ENCODE data around the gene ZBTB1.

Gene ZBTB1, protein sequence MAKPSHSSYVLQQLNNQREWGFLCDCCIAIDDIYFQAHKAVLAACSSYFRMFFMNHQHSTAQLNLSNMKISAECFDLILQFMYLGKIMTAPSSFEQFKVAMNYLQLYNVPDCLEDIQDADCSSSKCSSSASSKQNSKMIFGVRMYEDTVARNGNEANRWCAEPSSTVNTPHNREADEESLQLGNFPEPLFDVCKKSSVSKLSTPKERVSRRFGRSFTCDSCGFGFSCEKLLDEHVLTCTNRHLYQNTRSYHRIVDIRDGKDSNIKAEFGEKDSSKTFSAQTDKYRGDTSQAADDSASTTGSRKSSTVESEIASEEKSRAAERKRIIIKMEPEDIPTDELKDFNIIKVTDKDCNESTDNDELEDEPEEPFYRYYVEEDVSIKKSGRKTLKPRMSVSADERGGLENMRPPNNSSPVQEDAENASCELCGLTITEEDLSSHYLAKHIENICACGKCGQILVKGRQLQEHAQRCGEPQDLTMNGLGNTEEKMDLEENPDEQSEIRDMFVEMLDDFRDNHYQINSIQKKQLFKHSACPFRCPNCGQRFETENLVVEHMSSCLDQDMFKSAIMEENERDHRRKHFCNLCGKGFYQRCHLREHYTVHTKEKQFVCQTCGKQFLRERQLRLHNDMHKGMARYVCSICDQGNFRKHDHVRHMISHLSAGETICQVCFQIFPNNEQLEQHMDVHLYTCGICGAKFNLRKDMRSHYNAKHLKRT

DNA sequence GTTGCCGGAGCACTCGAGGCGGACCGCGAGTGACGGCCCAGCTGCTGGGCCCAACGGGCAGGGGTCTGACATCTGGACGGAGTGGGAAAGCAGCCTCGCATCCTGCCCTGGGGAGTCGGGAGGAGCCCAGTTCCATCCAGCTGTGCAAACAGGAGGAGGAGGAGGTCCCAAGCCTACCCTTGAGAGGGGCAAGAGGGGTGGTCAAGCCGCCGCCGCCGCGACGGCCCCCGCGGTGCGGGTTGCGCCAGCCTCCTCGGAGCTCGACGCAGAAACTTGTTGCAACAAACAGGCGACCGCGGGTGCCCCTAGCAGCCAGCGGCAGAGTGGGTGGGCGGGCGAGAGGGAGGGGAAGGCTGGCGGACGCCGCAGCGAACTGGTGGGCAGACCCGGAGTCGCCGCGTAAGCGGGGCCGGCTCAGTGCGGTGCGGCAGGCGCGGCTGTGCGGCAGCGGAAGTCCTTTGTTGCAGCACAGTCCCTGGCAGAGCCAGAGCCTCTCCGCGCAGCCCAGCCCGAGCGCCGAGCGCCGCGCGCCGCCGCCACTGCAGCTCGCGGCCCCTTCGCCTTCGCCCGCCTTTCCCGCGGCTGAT is at the start of gene ZBTB1:
TSS of gene ZBTB1 (plus strand) at position 461 of the 587 bp plus-strand sequence. CDS start 16,735 bp downstream, outside the sequence.
- DNase-seq, result peak; percentile 34

DNA sequence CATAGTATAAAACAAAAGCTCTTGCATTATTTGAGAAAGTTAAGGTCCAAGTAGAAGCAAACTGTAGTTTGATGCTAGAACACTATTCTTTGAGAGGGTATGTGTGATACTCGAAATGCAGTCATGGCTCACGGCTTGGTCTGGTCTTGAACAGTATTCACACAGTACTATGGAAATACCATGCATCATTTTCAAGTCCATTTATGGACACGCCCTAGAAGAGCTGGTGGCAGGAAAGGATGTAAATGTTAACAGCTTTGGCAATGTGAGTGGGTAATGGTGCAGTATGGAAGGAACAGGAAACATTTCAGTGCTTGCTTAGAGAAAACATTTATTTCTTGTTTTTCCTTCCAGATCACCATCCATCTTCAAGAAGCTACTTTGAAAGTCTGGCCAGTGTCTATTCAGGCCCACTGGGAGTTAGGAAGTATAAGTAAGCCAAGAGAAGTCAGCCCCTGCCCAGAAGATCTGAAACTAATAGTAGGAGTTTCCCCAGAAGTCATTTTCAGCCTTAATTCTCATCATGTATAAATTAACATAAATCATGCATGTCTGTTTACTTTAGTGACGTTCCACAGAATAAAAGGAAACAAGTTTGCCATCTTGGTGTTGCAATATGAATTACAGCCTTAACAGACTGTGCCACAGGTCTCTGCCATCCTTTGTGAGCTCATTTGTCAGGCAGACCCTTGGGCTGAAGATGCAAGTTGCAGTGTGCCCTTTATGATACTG is 45.0 kb upstream of the ZBTB1 start:
- no peak for DNase-seq

DNA sequence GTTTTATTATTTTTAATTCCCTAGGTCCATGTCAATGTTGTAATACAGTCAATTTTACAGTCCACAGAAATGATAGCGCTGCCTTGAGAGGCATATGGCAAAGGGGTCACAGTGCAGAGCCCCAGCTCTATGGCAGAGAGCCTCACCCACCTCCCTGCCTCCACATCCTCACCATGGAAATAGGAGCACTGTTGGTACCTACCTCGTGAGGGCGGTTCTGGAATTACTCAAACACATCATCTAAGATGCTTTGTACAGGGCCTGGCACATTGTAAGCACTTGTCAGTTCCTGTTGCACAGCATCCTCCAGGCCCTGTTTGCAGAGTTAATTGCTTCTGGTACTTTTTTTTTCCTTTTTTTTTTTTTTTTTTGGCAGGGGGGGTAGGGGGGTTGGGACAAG is 43.3 kb upstream of the ZBTB1 start:
- no peak for DNase-seq

DNA sequence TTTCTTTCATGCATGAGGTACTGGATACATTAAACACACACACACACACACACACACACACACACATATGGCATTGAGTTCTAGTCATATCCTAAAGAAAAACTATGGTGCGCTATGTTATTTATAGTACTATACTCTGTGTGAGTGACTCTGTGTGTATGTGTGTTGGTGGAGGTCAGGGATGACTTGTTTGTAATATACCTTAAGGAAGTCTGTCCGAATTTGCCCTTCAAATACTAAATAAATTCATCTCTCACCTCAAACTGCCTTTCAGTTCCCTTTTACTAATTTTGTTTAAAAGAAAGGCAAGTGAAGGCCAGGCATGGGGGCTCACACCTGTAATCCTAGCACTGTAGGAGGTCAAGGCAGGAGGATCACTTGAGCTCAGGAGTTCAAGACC is 41.4 kb upstream of the ZBTB1 start:
- no peak for DNase-seq

DNA sequence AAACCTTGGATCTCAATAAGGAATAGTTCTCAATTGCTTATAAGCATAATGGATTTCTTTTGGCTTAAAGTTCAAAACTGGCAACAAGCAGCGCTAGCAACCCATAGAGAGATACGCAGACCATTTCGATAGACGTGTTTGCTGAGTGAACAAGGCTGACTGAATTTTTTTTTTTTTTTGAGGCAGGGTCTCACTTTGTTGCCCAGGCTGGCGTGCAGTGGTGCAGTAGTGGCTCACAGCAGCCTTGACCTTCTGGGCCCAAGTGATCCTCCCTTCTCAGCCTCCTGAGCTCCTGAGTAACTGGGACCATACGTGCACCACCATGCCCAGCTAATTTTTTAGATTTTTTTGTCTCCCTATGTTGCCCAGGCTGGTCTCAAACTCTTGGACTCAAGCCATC is 40.7 kb upstream of the ZBTB1 start:
- DNase-seq, result no peak

DNA sequence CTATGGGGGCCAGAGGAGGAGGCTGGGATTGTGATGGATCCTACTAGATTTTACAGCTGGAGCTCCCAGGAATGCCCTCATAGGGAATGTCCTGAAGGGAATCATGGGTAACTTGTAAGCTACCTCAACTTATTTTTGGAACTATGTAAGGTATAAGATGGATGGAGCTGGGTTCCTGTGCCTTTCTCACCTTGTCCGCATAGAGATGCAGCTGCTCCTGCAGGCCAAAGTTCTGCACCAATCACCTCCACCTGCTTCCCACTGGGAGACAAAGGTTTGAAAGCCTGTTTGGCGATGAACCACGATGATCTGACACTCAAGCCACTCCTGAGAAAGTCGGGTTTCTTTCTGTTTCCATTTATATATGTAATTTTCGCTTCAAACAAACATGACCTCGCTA is 39.9 kb upstream of the ZBTB1 start:
- DNase-seq, result no peak

DNA sequence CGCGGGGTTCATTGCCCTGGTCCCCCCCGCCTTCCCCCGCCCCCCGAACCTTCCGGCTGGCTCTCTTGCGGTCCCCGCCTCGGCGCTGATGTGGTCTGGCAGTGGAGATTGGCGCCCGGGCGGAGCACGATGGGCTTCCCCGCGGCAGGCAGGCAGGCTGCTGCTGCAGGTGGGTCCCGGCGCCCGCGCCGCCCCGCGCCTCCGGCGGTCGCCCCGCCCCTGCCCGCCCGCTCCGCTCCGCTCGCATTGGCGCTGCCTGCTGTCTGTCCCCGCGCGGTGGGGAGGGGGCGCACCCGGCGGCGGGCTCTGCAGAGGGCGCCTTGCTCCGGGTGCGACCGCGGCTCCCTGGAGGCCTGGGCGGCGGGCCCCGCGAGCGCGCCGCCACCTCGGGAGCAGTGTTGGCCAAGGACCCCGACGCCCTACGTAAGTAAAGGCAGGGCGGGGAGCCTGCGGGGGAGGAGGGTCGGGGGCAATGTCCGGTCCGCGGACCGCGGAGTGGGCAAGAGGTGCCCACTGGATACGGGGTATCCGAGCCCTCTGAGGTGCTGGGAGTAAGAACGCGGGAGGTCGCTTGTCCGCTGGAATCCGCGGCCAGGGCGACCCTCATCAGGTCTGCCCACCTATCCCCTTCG is 39.3 kb upstream of the ZBTB1 start, which contains the start of gene AKAP5:
TSS of gene AKAP5 (plus strand) at position 309 of the 632 bp plus-strand sequence. CDS start 2,896 bp downstream, outside the sequence.
- DNase-seq, result peak; percentile 37

DNA sequence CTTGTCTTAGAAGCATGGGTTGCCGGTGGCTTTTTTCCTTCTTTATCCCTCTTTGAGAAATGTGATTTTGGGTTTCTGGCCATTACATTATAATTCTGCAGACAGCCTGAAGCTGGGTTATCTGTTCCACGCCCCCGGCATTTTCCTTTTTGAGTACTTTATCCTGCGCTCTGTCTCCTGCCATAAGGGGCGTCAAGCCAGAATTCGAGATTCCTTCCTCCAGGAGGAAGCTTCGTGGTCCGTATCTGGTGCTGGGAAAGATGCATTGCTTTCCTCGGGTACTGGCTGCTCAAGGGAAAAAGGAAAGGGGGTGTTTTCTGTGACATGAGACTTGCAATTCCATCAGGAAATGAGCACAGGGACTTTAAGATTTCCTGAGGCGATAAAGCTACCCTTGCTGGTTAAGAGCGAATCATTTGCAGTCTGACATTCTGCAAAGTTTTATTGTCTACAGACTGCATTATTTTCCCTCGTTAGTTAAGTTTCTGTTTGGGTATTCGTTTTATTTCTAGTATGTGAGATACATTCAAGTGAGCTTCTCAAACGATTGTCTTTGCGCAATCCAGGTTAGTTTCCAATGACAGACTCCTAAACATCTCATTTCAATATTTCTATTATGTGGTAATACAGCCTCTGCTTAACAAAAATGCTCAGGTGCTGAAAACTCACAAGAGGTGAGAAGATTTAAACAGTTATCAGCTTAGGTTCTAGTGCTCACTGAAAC is 38.6 kb upstream of the ZBTB1 start:
- no peak for DNase-seq

DNA sequence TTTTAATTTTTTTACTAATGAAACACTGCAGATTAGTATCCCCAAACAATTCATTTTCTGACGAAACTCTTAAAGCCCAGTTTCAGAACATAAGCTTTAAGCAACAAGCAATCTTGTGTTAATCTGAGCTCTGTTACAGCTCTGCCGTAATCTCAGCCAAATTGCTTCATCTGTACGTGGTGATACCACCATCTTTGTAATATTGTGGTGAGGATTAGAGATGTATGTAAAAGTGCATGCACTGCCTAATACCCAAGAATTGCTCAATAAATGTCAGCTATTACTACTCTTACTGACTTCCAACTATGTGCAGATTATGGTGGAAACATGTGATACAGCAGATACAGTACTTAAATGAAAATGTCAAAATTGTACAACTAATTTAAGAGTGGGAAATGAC is 37.5 kb upstream of the ZBTB1 start:
- DNase-seq, result no peak

DNA sequence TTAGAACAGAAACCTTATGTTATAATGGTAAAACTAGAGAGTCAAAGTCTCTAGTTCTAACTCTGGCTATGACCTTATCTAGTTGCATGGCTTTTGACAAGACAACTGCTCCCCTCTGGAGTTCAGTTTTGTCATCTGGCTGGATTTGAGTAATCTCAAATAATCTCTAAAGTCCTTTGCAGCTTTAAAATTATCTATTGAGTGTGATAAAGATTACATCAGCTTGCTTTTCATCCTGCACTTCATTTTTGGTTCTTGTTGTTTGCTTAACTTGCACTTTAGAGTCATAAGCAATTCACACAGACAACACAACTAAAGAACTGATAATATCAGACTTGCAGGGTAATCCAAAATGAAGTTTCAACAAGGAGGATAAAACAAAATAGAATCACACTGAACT is 37.0 kb upstream of the ZBTB1 start:
- DNase-seq, result no peak

DNA sequence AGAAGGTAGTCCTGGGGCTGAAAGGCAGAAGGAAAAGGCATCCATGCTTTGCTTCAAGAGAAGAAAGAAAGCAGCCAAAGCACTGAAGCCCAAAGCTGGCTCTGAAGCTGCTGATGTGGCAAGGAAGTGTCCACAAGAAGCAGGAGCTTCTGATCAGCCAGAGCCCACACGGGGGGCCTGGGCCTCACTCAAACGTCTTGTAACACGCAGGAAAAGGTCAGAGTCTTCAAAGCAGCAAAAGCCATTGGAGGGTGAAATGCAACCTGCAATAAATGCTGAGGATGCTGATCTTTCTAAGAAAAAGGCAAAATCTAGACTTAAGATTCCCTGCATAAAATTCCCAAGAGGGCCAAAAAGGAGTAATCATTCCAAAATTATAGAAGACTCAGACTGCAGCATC is 36.1 kb upstream of the ZBTB1 start:
- DNase-seq, result no peak

DNA sequence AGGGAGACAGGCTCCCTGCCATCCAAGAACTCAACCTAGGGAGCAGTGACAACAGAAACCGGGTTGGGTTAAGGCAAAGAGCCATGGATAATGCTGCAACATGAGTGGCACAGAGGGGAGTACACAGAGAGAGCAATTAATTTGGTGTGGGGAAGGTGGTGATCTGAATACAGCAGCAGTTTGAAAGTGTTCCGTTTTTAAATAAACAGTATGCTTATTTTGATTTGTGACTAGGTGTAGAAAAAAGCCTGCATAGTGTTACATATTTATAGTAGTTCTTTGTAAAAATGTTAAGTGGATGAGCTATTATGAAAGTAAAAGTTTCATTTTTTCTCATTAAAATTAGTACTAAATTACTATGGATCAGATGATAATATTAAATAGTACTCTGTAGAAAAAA is 30.5 kb upstream of the ZBTB1 start:
- DNase-seq, result no peak

DNA sequence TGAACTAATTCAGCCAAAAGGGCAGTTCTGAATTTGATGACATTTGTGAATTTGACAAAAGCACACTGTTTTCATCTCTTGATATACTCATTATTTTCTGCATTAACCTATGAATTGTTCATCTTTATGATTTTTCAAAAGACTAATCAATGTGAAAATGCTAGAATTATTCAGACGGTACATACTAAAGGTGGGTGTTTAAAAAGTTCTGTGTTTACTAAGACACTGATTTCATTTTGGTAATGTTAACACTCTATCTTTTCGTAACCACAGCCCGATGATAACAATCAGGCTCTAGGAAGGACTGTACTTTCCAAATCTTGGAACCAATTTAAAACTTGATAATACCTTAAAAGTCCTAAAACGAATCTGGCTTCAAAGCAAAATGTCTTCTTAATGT is 29.9 kb upstream of the ZBTB1 start:
- no peak for DNase-seq

DNA sequence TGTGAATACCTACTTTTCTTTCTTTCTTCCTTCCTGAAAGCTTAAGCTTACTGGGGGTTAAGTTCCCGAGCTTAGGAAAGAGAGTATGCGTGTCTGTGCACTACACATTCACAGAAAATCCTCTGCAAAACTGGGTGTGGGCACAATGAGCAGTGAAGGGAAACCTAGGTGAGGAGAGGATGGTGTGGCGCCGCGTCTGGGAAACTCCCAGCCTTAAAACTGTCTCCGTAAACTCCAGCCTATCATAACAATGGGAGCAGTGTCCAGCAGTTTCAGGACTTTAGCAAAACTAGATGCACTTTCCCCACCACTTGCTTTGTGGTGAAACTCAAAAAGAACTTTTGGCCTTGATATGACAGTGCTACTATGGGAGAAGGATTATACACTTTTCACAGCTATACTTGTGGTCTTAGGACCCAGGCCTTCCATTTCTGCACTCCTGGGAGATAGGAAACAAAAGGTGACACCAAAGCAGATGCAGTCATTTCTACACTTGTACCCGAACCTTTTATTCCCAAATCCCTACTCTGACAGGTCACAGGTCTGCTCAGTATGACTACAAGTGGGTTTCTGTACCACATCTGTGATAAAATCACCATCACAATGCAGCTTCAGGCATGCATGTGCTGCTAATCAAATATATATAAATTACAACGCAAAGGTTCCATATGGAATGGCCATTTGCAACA is 28.8 kb upstream of the ZBTB1 start:
- DNase-seq, result no peak

DNA sequence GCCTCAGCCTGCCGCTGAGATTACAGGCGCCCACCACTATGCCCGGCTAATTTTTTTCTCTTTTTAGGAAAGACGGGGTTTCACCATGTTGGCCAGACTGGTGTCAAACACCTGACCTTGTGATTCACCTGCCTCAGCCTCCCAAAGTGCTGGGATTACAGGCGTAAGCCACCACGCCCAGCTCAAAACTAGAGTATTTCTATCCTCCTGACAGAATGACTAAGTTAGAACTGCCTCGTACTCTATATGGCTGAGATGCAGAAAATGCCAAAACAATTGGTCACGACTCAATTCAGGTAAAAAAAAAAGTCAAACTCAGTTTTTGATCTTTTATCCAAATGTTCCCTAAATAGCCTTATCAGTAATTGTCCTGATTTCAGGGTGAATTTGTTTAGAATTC is 28.1 kb upstream of the ZBTB1 start:
- no peak for DNase-seq

DNA sequence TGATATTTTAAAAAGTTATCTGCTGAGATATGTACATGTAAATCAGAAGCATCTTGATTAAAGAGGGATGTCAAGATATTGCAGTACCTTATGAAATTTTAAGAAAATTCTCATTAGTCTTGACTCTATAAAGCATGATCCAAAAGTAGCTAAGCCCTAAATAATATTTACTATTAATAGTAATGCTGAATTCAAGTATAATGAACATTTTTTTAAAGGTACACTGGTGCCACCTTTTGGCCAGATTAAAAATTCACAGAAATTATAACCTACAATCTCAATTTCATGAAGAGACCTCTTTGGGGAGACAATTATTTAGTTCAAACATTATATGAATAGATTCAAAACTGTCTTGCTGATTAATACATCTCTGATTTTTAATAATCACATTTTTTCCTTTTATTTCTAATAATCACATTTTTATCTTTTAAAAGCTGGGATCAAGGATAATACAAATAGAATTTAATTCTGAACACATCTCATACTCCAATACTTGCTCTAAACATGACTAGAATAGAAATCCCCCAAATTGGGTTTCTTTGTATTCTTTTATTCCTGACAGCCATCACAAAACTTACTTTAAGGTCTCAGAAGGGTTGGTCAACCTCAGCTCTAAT is 25.8 kb upstream of the ZBTB1 start:
- no peak for DNase-seq

DNA sequence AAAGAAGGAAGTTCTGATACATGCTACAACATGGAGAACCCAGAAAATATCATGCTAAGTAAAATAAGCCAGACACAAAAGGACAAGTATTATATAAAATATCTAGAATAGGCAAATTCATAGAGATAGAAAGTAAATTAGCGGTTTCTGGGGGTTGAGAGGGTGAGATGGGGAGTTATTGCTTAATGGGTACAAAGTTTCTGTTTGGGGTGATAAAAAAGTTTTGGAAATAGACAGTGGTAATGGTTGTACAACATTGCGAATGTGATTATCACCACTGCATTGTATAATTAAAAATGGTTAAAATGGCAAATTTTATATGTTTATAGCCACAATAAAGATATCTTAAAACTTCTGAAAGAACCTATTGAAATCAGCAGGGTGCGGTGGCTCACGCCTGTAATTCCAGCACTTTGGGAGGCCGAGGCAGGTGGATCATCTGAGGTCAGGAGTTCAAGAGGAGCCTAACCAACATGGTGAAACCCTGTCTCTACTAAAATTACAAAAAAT is 15.9 kb upstream of the ZBTB1 start:
- DNase-seq, result no peak

DNA sequence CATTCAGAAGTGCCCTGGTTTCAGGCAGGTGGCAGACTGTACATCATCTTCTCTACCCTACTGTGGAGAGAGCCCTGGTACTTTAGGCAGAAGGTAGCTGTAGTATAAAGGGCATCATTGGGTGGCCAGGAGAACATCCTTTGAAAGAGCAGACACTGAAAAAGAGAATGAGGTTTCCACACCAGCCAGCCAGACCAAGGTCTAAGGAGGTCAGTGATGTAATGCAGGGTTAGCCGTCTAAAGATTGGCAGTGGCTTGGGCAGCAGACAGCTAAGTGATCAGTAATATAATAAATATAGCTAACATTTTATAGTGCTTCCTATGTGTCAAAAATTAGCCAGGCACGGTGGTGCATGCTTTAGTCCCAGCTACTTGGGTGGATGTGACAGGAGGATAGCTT is 12.9 kb upstream of the ZBTB1 start:
- no peak for DNase-seq

DNA sequence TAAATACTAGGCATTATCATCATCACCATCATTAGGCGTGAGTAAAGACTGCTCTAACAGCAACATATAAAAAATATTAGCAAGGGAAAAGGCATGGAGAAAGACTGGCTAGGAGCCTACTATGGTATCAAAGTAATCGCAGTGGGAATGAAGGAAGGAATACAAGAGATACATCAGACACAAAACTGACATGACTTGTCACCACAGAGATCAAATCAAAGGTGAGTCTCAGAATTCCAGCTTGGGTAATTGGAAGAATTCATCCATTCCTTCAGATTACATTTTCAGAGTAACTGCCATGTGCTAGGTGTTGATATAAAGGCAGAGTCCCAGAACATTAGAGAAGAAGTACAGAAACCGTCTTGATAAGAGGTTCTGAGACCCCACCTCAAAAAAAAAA is 11.1 kb upstream of the ZBTB1 start:
- DNase-seq, result no peak

DNA sequence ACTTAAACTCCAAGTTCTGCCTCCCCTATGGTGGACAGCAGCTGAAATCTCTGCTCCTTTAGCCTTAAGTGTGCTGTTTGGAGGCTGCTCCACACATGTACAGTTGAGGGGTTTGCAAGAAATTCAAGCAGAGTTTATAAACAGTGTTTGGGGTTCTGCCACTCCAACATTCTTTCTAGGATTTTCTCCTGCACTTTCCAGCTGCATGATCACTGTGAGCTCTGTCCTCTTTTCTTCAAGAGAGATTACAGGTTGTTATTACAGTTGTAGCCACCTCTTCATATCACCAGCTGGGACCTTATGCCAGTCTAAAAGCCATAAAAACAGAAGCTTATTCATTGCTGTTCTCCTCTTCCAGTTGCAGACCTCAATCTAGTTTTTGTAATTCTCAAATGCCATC is 9.3 kb upstream of the ZBTB1 start:
- DNase-seq, result no peak

DNA sequence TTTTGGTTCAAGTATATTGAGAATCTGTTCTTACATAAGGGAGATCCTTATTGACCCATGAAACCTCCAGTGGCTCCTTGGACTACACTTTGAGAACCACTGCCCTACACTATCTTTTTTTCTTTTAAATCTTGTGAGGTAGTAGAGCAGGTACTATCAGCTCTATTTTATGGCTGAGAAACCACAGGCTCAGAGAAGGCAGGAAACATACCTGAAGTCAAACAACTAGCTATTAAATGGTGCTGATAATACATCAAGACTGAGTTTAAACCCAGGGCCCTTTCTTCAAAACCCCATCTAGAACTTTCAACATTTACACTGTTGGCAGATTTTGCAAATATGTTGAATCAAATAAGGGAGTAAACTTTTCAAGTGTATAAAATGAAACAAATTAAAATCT is 7.8 kb upstream of the ZBTB1 start:
- DNase-seq, result no peak

Data from NCI-H1048 (cell line).